ENCODE measurements around the gene STAT3.
"Not testable (repeated sequence)": the region's sequence is repeated elsewhere in the genome, so short reads cannot be mapped to it uniquely, and the experiment has no call there.

GRCh38 chr17:42368797-42369561, 19.3 kb downstream of the STAT3 start:
- not testable (repeated sequence) for TF ChIP-seq CTCF (IDR thresholded peaks at IDR 0.05; ENCODE audit: insufficient read depth, low read length); REST (IDR thresholded peaks at IDR 0.05; ENCODE audit: insufficient replicate concordance, low read depth); GABPA (IDR thresholded peaks at IDR 0.05; ENCODE audit: low read depth)
